Measurements from ENCODE around the gene CEMIP.

The CEMIP gene

GRCh38 chr15:80832686-80833085, 53.5 kb downstream of the CEMIP start:
- H3K27ac ChIP-seq (ENCODE audit: low read length) = no peak overlapping the region
- no peaks in the 10 kb centered on the region for H3K79me2 ChIP-seq (ENCODE audit: low read length)
- TF ChIP-seq EZH2phosphoT487 (IDR thresholded peaks at IDR 0.05; ENCODE audit: low read length) (no peak), EZH2 (optimal IDR thresholded peaks at IDR 0.05; ENCODE audit: low read depth, low read length) (no peak), CTCF (IDR thresholded peaks at IDR 0.05; ENCODE audit: low read length) (no peak)
- no peaks in the 10 kb centered on the region for H3F3A ChIP-seq (ENCODE audit: insufficient read depth, low read length)
- H3K36me3 ChIP-seq (replicated peaks; ENCODE audit: insufficient read depth, low read length) = no peaks in the 10 kb centered on the region
- no peak overlapping the region for H2AFZ ChIP-seq (ENCODE audit: low read length)
- H3K9me3 ChIP-seq (replicated peaks; ENCODE audit: insufficient read depth, low read length) = no peaks in the 10 kb centered on the region
- no peaks in the 10 kb centered on the region for H3K9me2 ChIP-seq (replicated peaks; ENCODE audit: insufficient read depth, low read length)
- no peaks in the 10 kb centered on the region for H3K27me3 ChIP-seq (replicated peaks; ENCODE audit: insufficient read depth, low read length)
- H3K4me1 ChIP-seq (ENCODE audit: low read length) = no peaks in the 10 kb centered on the region
- no peak for DNase-seq
- no peak overlapping the region for H3K4me3 ChIP-seq (ENCODE audit: low read length)
- no peaks in the 10 kb centered on the region for H4K20me1 ChIP-seq (ENCODE audit: insufficient read depth, low read length)
- H3K4me2 ChIP-seq (ENCODE audit: low read depth, low read length) = no peak overlapping the region
- no peak overlapping the region for H3K9ac ChIP-seq (ENCODE audit: low read length)

- no peak for TF ChIP-seq EZH2 (optimal IDR thresholded peaks at IDR 0.05; ENCODE audit: low read depth, low read length)
- no peak for TF ChIP-seq CTCF (IDR thresholded peaks at IDR 0.05; ENCODE audit: low read length)
- no peaks in the 10 kb centered on the region for H3K27me3 ChIP-seq (replicated peaks; ENCODE audit: insufficient read depth, low read length)
- H3K4me3 ChIP-seq (ENCODE audit: low read length) = no peak overlapping the region
- H3K4me1 ChIP-seq (ENCODE audit: low read length) = no peaks in the 10 kb centered on the region
- no peak overlapping the region for H2AFZ ChIP-seq (ENCODE audit: low read length)
- no peak overlapping the region for H3K4me2 ChIP-seq (ENCODE audit: low read depth, low read length)
- no peak overlapping the region for H3K27ac ChIP-seq (ENCODE audit: low read length)
- no peaks in the 10 kb centered on the region for H3K36me3 ChIP-seq (replicated peaks; ENCODE audit: insufficient read depth, low read length)
- no peak overlapping the region for H3K9ac ChIP-seq (ENCODE audit: low read length)
- H3F3A ChIP-seq (ENCODE audit: insufficient read depth, low read length) = no peaks in the 10 kb centered on the region
- DNase-seq = no peak
- H4K20me1 ChIP-seq (ENCODE audit: insufficient read depth, low read length) = no peaks in the 10 kb centered on the region
- no peaks in the 10 kb centered on the region for H3K9me2 ChIP-seq (replicated peaks; ENCODE audit: insufficient read depth, low read length)
- H3K79me2 ChIP-seq (ENCODE audit: low read length) = no peaks in the 10 kb centered on the region
- no peaks in the 10 kb centered on the region for H3K9me3 ChIP-seq (replicated peaks; ENCODE audit: insufficient read depth, low read length)
These were observed 55.2 kb downstream of the CEMIP start for GRCh38 chr15:80834402-80834801.

- H3K9ac ChIP-seq (ENCODE audit: low read length) = no peak overlapping the region
- no peak overlapping the region for H2AFZ ChIP-seq (ENCODE audit: low read length)
These were observed 55.7 kb downstream of the CEMIP start for GRCh38 chr15:80834906-80835305.

More at GRCh38 chr15:80834906-80835305, 55.7 kb downstream of the CEMIP start:
- H3K9me2 ChIP-seq (replicated peaks; ENCODE audit: insufficient read depth, low read length) = no peaks in the 10 kb centered on the region
- no peaks in the 10 kb centered on the region for H4K20me1 ChIP-seq (ENCODE audit: insufficient read depth, low read length)
- no peak overlapping the region for H3K4me3 ChIP-seq (ENCODE audit: low read length)
- H3K9me3 ChIP-seq (replicated peaks; ENCODE audit: insufficient read depth, low read length) = no peaks in the 10 kb centered on the region
- no peaks in the 10 kb centered on the region for H3F3A ChIP-seq (ENCODE audit: insufficient read depth, low read length)
- no peaks in the 10 kb centered on the region for H3K79me2 ChIP-seq (ENCODE audit: low read length)
- H3K4me2 ChIP-seq (ENCODE audit: low read depth, low read length) = no peak overlapping the region
- no peak overlapping the region for H3K27ac ChIP-seq (ENCODE audit: low read length)
- no peaks in the 10 kb centered on the region for H3K27me3 ChIP-seq (replicated peaks; ENCODE audit: insufficient read depth, low read length)
- no peaks in the 10 kb centered on the region for H3K36me3 ChIP-seq (replicated peaks; ENCODE audit: insufficient read depth, low read length)
- TF ChIP-seq CTCF (IDR thresholded peaks at IDR 0.05; ENCODE audit: low read length) (no peak), EZH2 (optimal IDR thresholded peaks at IDR 0.05; ENCODE audit: low read depth, low read length) (no peak), EZH2phosphoT487 (IDR thresholded peaks at IDR 0.05; ENCODE audit: low read length) (no peak)
- H3K4me1 ChIP-seq (ENCODE audit: low read length) = no peaks in the 10 kb centered on the region
- DNase-seq = no peak

All from MM.1S (cell line).